ENCODE data around the gene CSTF1. TPM values are rescaled to one million over a fixed set of nuclear protein-coding genes. Genes with fewer than 3 reads are reported as not detected.
"Not testable (repeated sequence)": the region's sequence is repeated elsewhere in the genome, so short reads cannot be mapped to it uniquely, and the experiment has no call there.

Gene CSTF1
- total RNA-seq, 1 donor from 2014 or later: 24.4 TPM

DNA sequence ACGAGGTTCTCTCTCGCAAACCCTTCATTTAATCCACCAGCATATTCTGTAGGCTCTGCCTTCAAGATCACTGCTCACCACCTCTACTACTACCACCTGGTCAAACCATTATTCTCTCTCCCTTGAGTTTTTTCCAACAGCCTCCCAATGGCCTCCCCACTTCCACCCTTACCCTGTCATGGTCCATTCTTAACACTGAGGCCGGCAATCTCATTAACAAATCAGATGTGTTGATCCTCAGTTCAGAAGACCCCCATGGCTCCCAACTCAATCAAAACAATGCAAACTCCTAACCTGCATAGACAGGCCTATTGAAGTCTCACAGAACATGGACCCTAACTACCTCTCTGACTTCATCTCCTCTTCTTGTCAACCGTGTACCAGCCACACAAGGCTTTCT, 2.6 kb upstream of the CSTF1 start:
- H3K9me3 ChIP-seq: no peaks in the 10 kb centered on the region
- H3K27me3 ChIP-seq (ENCODE audit: low read depth): no peaks in the 10 kb centered on the region
- ATAC-seq: no peak
- TF ChIP-seq, protein P1, sequence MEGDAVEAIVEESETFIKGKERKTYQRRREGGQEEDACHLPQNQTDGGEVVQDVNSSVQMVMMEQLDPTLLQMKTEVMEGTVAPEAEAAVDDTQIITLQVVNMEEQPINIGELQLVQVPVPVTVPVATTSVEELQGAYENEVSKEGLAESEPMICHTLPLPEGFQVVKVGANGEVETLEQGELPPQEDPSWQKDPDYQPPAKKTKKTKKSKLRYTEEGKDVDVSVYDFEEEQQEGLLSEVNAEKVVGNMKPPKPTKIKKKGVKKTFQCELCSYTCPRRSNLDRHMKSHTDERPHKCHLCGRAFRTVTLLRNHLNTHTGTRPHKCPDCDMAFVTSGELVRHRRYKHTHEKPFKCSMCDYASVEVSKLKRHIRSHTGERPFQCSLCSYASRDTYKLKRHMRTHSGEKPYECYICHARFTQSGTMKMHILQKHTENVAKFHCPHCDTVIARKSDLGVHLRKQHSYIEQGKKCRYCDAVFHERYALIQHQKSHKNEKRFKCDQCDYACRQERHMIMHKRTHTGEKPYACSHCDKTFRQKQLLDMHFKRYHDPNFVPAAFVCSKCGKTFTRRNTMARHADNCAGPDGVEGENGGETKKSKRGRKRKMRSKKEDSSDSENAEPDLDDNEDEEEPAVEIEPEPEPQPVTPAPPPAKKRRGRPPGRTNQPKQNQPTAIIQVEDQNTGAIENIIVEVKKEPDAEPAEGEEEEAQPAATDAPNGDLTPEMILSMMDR (IDR thresholded peaks at IDR 0.05): no peak
- no peaks in the 10 kb centered on the region for H3K36me3 ChIP-seq
- H3K27ac ChIP-seq: no peak overlapping the region
- DNase-seq: no peak
- no peak overlapping the region for H3K4me3 ChIP-seq
- intact Hi-C loops (cut with DNase I): loop anchor here (10.0 kb wide), 1 partner anchor 75 kb away; the partner anchor contains the start of gene RTF2
- H3K4me1 ChIP-seq: peaks cover 26% of the 10 kb centered on the region

- H3K27ac ChIP-seq; ATAC-seq; H3K4me3 ChIP-seq; H3K27me3 ChIP-seq (ENCODE audit: low read depth); H3K36me3 ChIP-seq; H3K9me3 ChIP-seq; DNase-seq: not testable (repeated sequence)
- H3K4me1 ChIP-seq: peaks cover 26% of the 10 kb centered on the region
- intact Hi-C loops (cut with DNase I): loop anchor here (10.0 kb wide), 1 partner anchor 74 kb away; the partner anchor contains the start of gene RTF2
These were observed 2.0 kb upstream of the CSTF1 start for GRCh38 chr20:56390396-56390795.

DNA sequence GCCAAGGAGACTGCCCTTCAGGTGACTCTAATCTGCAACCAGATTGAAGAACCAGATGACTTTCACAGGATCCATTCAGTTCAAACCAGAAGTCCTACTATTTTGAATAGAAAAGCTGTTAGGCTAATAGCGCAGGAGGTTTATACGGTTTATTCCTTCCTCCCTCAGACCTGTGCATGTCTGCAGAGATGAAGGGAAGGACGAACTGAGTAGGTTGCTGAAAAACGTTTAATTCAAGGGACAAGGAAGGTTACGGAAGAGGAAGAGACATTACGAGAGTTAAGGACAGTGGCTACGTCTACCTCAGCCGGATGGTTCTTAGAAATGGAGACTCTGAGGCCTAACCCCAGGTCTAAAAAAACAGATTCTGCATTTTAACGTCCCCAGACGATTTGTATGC, 1.4 kb upstream of the CSTF1 start:
- intact Hi-C loops (cut with DNase I): loop anchor here (10.0 kb wide), 1 partner anchor 74 kb away; the partner anchor contains the start of gene RTF2
- H3K4me3 ChIP-seq: peak overlapping the region; percentile 94

DNA sequence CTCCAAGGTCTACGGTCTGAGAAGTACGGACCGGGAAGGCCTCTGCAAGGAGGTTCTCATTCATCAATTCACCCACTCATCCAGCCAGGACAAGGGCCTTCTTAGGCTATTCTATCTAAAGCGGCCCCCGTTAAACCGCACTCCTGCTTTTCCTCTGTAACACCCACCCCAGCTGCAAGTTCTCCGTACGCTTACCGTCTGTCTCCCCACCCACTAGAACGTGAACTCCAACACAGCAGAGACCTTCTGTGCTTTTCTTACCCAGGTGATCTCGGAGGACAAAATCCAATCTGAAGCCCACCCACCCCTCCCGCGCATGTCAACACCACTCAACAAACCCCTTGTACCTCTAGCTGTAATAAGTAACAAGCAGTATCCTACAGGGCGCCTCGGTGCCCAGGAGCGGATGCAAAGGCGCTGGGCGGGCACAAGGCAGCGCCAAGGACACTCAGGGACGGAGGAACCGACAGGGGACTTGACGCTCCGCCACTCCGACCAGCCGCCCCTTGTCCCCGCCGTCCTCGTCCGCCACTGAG, 781 bp upstream of the CSTF1 start:
- Histone ChIP-seq H3K4me3 (peak overlapping the region; percentile 94), H3K4me1 (peaks cover 26% of the 10 kb centered on the region), H3K36me3 (peaks cover 15% of the 10 kb centered on the region), H3K9me3 (no peaks in the 10 kb centered on the region), H3K27ac (peak overlapping the region; percentile 89), H3K27me3 (ENCODE audit: low read depth) (no peaks in the 10 kb centered on the region)
- DNase-seq (no peak), ATAC-seq (peak; percentile 51 to 53)
- TF ChIP-seq, protein P1 (IDR thresholded peaks at IDR 0.05): no peak
- intact Hi-C loops (cut with DNase I): loop anchor here (10.0 kb wide), 1 partner anchor 73 kb away; the partner anchor contains the start of gene RTF2

More for the DNA sequence above, 1.4 kb upstream of the CSTF1 start:
- Histone ChIP-seq H3K9me3 (no peaks in the 10 kb centered on the region), H3K4me1 (peaks cover 26% of the 10 kb centered on the region), H3K27ac (no peak overlapping the region), H3K27me3 (ENCODE audit: low read depth) (no peaks in the 10 kb centered on the region), H3K36me3 (peaks cover 8% of the 10 kb centered on the region)
- no peak for ATAC-seq
- TF ChIP-seq, protein P1 (IDR thresholded peaks at IDR 0.05): no peak
- DNase-seq: no peak

DNA sequence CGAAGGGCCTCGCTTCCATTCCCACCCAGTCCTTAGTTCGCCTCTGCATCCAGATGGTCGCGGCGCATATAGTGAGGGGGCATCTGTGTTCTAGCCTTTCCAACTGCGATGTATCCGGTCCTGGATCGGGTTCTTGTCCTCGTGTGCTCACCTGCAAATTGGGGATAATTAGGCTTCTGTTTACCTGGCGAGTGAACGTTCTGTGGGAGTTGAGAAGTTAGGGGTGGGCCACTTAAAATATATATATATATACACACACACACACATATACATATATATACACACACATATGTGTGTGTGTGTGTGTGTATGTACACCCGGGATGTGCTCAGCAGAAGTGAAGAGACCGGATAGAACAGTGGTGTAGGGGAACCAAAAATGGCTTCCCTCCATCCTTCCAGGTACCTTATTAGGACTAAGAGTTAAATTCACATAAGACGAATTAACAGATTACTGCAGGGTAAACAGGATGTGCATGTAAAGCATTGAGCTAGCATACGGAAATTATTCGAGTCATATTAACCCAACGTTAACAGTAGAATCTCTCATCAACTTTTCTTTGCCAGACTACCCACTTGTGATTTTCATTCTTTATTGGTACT, 537 bp downstream of the CSTF1 start:
- Histone ChIP-seq H3K36me3 (peaks cover 28% of the 10 kb centered on the region), H3K4me1 (peaks cover 26% of the 10 kb centered on the region), H3K27ac (peak overlapping the region; percentile 89), H3K27me3 (ENCODE audit: low read depth) (no peaks in the 10 kb centered on the region), H3K9me3 (no peaks in the 10 kb centered on the region), H3K4me3 (peak overlapping the region; percentile 94)
- peak in 1 of 2 donors; percentile 31 for ATAC-seq
- TF ChIP-seq, protein P1 (IDR thresholded peaks at IDR 0.05): no peak
- no peak for DNase-seq
- intact Hi-C loops (cut with DNase I): loop anchor here (10.0 kb wide), 1 partner anchor 72 kb away; the partner anchor contains the start of gene RTF2

DNA sequence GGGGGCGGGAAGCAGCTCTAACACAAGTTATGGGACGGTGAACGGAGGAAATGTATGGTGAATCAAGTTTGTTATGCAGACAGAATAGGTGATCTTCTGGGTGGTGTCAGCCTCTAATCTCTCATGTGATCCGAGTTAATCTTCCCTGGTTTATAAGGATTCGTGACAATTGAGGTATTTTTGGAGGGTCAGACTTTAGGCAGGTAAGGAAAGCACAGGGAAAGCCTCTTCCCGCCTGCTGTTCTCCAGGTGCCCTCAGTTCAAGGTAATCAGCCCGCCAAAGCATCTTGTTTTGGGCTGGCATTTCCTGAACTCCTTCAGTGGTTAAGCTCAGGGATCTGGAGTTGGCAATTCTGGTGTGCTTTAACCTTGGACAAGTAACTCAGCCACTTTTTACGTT, 1.2 kb downstream of the CSTF1 start:
- H3K27ac ChIP-seq: peak overlapping the region; percentile 28

More for the DNA sequence above, 1.2 kb downstream of the CSTF1 start:
- ATAC-seq (no peak), DNase-seq (no peak)
- intact Hi-C loops (cut with DNase I): loop anchor here (10.0 kb wide), 1 partner anchor 71 kb away; the partner anchor contains the start of gene RTF2
- H3K9me3 ChIP-seq: no peaks in the 10 kb centered on the region
- no peaks in the 10 kb centered on the region for H3K27me3 ChIP-seq (ENCODE audit: low read depth)
- peaks cover 26% of the 10 kb centered on the region for H3K4me1 ChIP-seq
- peaks cover 34% of the 10 kb centered on the region for H3K36me3 ChIP-seq
- TF ChIP-seq, protein P1 (IDR thresholded peaks at IDR 0.05): no peak
- H3K4me3 ChIP-seq: peak overlapping the region; percentile 94
